ENCODE measurements around the gene ESYT3.

ESYT3 gene, protein sequence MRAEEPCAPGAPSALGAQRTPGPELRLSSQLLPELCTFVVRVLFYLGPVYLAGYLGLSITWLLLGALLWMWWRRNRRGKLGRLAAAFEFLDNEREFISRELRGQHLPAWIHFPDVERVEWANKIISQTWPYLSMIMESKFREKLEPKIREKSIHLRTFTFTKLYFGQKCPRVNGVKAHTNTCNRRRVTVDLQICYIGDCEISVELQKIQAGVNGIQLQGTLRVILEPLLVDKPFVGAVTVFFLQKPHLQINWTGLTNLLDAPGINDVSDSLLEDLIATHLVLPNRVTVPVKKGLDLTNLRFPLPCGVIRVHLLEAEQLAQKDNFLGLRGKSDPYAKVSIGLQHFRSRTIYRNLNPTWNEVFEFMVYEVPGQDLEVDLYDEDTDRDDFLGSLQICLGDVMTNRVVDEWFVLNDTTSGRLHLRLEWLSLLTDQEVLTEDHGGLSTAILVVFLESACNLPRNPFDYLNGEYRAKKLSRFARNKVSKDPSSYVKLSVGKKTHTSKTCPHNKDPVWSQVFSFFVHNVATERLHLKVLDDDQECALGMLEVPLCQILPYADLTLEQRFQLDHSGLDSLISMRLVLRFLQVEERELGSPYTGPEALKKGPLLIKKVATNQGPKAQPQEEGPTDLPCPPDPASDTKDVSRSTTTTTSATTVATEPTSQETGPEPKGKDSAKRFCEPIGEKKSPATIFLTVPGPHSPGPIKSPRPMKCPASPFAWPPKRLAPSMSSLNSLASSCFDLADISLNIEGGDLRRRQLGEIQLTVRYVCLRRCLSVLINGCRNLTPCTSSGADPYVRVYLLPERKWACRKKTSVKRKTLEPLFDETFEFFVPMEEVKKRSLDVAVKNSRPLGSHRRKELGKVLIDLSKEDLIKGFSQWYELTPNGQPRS

DNA sequence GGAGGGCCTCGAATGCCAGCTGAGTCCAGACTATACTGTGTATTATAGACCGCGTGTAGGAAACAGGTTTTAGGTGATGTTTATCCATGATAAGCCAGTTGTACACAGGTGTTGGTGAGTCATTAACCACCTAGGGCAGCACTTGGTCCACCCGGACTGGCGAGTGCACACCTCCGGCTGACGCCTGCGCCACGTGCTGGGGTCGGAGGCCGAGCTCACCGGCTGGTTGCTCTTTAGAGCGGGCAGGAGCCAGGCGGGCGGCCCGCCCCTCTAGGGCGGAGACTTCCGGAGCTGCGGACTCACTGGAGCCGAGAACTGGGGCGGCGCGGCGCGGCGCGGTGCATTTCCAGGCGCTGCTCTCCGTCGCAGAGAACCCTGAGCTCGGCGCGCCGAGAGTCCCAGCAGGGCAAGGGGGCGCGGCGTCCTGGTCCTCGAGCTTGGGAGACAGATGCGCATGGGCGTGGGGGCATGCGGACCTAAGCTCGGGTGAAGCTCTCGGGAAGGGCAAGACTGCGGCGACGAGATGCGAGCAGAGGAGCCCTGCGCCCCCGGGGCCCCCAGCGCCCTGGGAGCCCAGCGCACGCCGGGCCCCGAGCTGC is at the start of gene ESYT3:
Gene ESYT3, plus strand, starts transcription at position 341 of the 599 bp plus-strand sequence. Its CDS starts 183 bp downstream, at position 524.
- peak; percentile 6 for DNase-seq (ENCODE audit: low read depth)

DNA sequence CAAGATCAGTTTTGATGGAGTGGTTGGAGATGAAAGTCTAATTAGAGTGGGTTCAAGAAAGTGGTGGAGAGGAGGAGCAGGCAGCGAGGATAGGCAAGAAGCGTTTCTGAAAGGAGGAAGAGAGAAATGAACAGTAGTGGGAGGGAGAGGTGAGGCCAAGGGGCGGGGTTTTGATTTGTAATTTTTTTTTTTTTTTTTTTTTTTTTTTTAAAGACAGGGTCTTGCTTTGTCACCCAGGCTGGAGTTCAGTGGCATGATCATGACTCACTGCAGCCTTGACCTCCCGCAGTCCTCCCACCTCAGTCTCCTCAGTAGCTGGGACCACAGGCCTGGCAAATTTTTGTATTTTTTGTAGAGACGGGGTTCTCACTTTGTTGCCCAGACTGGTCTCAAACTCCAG is 49.4 kb upstream of the ESYT3 start:
- DNase-seq (ENCODE audit: low read depth): no peak

DNA sequence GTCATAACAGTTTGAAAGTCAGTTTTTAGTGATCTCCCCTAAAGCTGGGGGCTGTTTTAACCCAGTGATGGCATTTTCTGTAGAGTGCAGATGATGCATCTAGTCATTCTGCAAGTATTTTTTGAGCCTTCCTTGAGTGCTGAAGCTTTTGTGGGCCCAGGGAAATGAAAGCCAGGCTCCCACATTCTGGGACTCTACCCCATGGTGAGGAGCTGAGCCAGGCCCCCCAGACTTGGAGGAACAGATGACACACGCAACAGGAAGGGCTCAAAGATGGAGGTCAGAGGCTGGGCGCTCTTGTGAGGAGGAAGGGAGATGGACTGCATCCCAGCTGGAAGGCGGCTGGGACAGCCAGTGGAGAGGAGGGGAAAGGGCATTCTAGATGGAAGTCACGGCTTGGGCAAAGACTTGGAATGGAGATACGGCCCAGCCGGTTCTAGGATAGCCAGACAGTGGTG is 45.2 kb upstream of the ESYT3 start:
- DNase-seq (ENCODE audit: low read depth): no peak

GRCh38 chr3:138389841-138390581 is 44.4 kb upstream of the ESYT3 start:
- DNase-seq (ENCODE audit: low read depth): no peak

GRCh38 chr3:138390582-138390932 is 43.9 kb upstream of the ESYT3 start:
- DNase-seq (ENCODE audit: low read depth): no peak

GRCh38 chr3:138394156-138394555 is 40.3 kb upstream of the ESYT3 start:
- no peak for DNase-seq (ENCODE audit: low read depth)

GRCh38 chr3:138394686-138395085 is 39.7 kb upstream of the ESYT3 start:
- DNase-seq (ENCODE audit: low read depth): no peak

DNA sequence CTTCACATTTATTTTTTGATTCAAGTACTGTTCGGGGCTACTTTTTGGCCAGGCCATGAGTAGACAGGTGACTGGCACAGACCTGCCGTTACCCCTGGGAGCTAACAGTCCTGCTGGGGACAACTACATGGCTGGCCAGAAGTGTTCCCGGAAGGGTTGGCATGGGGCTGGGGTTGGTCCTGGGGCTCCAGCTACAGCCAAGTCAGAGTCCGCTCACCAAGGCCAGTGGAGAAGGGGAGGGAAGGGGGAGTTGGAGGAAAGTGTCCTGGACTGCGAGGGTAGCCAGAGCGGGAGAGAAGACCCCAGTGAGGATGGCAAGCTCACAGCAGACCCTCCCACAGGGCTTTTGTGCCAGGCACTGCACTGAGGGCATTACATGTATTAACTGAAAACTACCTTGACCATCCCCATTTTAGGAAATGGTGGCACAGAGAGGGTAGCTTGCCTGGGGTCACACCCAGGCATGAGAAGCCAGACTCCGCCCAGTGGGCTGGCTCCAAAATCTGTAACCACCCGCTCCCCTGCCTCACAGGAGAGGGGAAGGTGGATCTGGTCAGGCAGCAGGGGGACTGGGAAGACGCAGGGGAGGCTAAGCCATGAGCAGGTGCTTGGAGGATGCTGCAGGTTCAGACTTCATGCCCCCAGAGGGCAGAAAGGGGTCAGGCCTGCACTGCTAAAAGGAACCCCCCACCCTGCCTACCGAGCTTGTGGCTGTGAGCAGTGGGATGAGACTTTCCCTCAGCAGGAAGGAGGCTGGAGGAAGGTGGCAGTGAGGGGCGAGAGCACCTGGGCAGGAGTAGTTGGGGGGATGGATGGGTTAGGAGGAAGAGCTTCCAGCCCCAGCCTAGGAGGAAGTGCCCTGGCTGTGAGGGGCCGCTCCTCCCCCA is 38.3 kb upstream of the ESYT3 start:
- DNase-seq (ENCODE audit: low read depth): no peak

- DNase-seq (ENCODE audit: low read depth): no peak
Observed at GRCh38 chr3:138396752-138397410, 37.5 kb upstream of the ESYT3 start.

DNA sequence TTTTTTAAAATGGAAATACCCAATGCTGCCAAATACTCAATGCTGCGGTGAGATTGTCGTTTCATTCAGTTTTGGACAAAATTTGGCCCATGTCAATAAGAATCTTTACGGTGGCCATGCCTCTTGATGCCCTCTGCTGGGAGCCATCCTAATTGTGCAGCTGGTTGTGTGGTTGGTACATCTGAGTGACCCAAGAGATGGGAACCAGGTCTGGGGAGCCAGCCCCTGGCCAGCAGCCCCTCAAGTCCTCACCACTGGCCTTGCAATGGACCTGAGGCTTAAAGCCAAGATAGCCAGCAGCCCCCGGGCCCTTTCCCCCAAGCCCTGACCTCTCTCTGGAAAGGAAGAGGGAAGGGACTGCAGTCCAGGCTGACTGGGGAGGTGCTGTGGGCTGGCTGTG is 36.4 kb upstream of the ESYT3 start:
- DNase-seq (ENCODE audit: low read depth): no peak

DNA sequence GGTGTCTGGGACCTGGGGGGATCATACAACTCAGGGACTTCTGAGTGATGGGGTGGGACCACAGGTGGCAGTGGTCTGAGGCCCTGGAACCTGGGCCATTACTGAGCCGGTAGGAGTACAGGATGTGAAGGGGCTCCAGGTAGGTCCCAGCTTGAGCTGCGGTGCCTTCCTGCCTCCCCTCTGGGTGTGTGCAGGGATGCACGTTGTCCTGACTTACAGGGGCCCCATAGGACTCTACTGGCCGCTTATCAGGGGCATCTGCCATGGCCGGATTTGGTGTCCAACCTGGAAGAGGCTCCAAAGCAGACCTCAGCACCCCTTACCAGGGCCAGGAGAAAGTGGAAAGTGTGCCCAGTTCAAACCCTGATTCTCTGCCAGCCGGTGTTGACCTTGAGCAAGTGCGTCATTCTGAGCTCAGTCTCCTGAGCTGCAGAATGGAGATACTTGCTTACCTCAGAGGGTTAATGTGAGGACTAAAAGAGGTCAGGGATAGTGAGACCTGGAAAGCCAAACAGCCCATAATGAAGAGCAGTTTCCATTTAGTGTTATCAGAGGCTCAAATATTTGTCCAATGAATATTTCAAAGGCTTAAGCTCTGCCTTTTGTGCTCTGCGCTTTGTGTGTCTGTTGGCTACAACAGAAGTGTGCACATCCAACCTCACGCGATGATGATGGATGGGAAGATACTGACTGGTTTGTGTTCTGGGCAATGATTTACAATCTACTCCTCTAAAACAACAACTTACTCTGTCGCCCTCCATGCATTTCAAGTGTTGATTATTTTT is 35.4 kb upstream of the ESYT3 start:
- no peak for DNase-seq (ENCODE audit: low read depth)

DNA sequence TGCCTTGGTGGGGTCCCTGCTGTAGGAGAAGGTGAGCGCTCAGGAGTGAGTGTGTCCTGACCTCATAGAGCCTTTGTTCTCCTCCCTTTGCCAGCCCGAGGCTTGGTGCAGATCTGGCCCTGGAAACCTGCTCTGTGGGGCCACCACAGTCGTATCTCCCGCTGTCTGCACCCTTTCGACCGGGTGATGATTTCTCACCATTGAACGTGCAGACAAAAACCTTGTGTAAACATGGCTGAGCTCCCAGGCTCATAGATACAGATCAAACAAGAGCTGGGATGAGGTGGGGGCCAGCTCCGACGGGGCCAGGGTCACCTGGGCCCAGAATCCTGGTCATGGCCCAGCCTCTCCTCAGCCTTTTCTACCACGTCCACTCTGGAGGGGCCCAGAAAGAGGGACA is 34.6 kb upstream of the ESYT3 start:
- DNase-seq (ENCODE audit: low read depth): no peak

DNA sequence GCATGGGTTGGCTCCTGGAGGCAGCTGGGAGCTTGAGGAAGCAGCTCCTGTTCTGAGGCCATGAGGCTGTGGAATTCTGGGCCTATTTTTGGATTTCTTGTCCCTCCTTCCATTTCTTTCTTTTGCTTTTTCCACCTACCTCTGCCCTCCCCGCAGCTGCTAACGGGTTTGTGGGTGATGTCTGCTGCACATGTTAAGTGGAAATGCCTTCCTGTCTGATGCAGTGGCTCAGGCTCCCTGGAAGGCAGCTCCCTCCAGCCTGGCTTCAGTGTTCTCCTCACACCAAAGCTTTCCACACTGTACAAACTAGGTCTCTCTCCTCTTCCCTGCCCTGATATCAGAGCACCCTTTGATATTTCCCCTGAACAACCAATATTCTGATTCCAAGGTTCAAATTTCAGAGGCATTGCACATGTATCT is 33.8 kb upstream of the ESYT3 start:
- no peak for DNase-seq (ENCODE audit: low read depth)

DNA sequence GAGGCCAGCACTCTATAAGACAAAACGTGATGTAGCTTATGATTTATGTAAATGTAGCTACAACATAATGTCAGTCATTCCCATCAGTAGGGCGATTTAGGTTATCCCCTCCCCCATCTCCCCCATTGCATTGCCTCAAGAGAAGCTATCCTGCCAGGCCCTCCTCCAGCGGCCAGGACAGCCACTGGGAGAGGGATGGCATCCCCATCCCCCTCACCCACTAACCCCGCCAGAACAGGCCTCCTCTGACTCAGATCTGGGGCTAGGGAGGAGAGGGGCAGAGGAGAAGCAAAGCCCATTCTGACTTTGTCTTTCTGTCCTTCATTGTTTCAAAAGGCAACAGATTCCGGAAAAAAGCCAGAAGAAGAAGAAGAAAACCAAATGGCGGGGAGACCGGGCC is 32.6 kb upstream of the ESYT3 start:
- no peak for DNase-seq (ENCODE audit: low read depth)

DNA sequence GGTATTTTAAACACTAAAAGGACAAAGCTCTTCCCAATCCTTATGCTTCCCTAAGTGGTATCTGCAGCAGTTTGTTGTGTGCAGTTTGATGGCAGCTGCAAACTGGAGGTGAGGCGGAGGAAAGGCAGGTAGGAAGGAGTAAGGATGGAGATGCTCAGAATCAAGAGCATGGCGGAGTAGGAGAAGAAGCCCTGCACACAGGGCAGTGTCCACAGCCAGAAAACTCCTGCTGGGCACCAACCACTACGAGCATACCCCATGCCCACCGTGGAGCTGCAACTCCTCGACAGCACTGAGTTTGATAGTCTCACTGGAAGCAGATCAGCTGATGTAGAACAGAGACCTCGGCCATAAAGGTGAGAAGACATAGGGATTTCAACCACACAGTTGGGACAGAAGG is 30.3 kb upstream of the ESYT3 start:
- DNase-seq (ENCODE audit: low read depth): no peak

- no peak for DNase-seq (ENCODE audit: low read depth)
Observed at GRCh38 chr3:138405001-138405400, 29.4 kb upstream of the ESYT3 start.

DNA sequence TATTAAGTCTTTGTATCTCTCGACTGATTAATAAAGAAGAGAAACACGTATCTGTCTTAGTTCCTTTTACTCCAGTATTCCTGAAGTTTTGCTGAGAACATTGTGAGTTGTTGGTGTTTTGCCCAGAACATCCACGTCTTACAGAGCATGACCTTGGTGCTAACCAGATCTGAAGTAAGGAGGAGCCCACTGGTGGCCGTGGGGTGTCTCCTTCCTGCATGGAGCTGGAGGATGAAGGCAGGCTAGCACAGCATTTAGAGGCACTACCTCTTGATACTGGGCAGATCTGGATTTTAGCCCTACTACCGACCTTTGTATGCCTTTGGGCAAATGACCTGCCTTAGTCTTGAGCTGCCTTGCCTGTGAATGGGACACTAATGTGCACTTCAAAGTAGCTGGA is 28.9 kb upstream of the ESYT3 start:
- DNase-seq (ENCODE audit: low read depth): no peak

DNA sequence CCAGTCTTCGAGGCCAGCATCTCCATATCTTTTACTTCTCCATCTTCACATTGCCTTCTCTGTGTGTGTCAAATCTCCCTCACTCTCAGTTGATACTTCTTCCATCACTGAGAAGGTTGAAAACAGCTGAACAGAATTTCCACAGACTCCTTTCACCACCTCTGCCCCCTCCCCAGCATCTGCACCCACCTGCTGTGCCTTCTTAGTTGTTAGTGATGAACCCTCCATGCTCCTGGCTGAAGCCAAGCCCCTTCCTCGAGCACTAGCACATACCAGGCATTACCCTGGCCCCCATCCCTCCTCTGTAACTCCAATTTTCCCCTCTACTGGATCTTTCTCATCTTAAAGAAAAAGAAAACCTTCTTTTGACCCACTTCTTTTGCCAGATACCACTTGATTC is 27.8 kb upstream of the ESYT3 start:
- DNase-seq (ENCODE audit: low read depth): no peak

DNA sequence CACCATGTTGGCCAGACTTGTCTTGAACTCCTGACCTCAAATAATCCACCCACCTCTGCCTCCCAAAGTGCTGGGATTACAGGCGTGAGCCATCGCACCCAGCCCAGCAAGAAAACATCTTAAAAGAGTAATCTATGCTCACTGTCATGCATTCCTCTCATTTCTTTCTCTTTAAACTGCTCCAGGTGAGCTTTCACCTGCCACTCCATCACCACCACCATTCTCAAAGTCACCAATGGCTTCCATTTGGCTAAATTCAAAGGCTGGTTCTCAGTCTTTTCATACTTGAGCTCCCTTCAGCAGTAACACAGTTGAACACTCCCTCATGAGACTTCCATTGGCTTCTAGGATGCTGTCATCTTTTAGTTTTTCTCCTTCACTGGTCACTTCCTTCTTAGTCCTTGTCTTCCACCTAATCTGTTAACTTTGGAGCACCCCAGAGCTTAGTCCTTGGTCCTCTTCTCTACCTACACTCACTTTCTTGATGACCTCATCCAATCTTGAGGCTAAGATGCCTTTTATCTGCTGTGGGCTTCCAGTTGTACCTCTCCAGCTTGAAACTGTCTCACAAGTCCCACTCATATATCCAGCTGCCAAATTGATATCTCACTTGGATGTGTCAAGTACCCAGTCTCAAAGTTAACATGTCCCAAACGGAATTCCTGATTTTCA is 27.0 kb upstream of the ESYT3 start:
- no peak for DNase-seq (ENCODE audit: low read depth)
